ENCODE measurements around the gene ERMARD.

ERMARD gene

DNA sequence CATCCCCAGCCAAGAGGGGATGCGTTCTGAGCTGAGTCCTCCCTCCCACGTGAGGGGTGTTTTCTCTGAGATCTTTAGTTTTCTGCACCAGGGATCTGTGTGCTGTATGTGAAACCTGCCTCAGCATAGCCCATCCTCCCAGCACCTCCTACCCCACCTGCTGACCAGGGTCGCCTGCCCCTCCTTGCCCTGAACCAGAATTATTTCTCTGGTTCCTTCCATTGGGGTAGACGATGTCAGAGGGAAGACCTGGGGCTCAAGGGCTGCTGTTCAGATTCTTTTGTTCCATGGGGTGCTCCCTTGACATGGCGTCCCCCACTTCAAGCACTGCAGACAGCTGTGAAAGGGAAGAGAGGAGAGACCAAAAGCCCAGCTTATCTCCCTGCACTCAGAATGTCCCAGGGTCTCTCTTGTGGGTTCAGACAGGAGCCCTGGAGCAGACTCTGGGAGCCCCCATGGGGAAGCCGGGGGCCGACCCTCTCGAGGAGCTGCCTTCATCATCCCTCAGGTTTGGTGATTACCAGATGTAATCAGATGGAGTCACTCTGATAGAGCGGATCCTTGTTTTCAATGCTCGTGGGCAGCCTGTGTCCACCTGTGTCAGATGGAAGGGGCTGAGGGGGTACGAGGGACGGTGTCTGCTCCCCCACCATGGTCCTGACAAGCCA, 74.3 kb downstream of the ERMARD start:
- DNase-seq (ENCODE audit: low read depth), result no peak

- DNase-seq (ENCODE audit: low read depth), result no peak
Measured at GRCh38 chr6:169826697-169827096, 75.3 kb downstream of the ERMARD start.

GRCh38 chr6:169827290-169827717, 75.9 kb downstream of the ERMARD start:
- no peak for DNase-seq (ENCODE audit: low read depth)

DNA sequence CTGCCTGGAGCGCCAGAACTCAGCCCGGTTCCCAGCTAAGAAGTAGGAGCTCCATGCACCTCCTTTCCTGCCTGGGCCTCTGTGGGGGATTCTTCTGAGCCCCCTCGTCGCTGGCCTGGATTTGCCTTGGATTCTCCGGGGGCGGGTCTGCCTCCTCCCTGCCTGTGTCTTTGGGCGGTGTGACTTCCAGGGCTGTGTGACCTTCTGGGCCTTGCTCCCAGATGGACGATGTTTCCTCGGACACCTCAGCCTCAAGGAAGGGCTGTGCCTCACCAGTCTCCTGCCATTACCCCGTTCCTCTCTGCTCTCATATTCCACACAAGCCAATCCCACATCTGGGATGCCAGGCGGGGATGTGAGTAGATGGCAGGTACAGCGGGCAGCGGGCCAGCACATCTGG, 76.8 kb downstream of the ERMARD start:
- DNase-seq (ENCODE audit: low read depth), result no peak

GRCh38 chr6:169829786-169830185, 78.4 kb downstream of the ERMARD start:
- DNase-seq (ENCODE audit: low read depth), result no peak

DNA sequence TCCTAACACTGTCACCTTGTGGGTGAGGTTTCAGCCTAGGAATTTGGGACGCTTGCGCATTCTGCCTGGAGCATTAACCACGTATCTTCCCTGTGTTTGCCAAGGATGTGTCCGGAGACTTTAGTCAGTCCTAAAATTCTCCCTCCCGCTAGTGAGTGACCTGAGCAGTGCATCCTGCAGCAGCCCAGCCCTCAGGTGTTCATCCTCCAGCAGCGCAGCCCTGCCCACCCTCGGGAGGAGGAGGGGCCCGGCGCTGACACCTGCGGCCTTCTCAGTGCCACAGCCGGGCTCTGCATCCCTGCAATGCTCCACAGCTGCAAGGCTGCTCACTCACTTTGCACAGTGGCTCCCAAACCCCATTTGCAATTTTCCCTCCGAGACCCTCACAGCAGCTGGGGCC, 79.5 kb downstream of the ERMARD start:
- no peak for DNase-seq (ENCODE audit: low read depth)

Data from activated gamma-delta T cell treated with anti-CD3 and anti-CD28 coated beads, Interleukin-2, amount 50 U/mL, for 16 hours (primary cell).